Smooth muscle cell (in vitro differentiated cells): ENCODE measurements around the gene MTHFD1L. TPM values are rescaled to one million over a fixed set of nuclear protein-coding genes. Genes with fewer than 3 reads are reported as not detected.
"Not testable (repeated sequence)": the region's sequence is repeated elsewhere in the genome, so short reads cannot be mapped to it uniquely, and the experiment has no call there.

Experiments used
- DNase-seq: peaks from one replicate; lab custom pipeline; 2025; ENCODE audit not compliant: unreplicated experiment; lab: John Stamatoyannopoulos, UW
- H2AFZ ChIP-seq: fragments of 200-600 bp; sonication (generic); 2 replicates; pipeline ENCODE4 v1.6.0; 2016; ENCODE audit warnings: antibody characterized with exemption, low read depth, mild to moderate bottlenecking
- H3F3A ChIP-seq: fragments of 200-600 bp; sonication (generic); 2 replicates; pipeline ENCODE4 v1.6.0; 2017; ENCODE audit warnings: antibody characterized with exemption, low read depth
- H3K27ac ChIP-seq: fragments of 200-600 bp; sonication (generic); 2 replicates; pipeline ENCODE4 v1.5.1; 2016; ENCODE audit warnings: low read depth, mild to moderate bottlenecking
- H3K27me3 ChIP-seq: fragments of 200-600 bp; sonication (generic); 2 replicates; pipeline ENCODE4 v1.6.1; 2016; ENCODE audit warnings: low read depth, mild to moderate bottlenecking
- H3K36me3 ChIP-seq: fragments of 200-600 bp; sonication (generic); 2 replicates; pipeline ENCODE4 v1.5.1; 2016; ENCODE audit warnings: low read depth
- H3K4me1 ChIP-seq: fragments of 200-600 bp; sonication (generic); 2 replicates; pipeline ENCODE4 v1.5.1; 2016; ENCODE audit warnings: low read depth
- H3K4me2 ChIP-seq: fragments of 200-600 bp; sonication (generic); 2 replicates; pipeline ENCODE4 v1.6.0; 2016; ENCODE audit warnings: mild to moderate bottlenecking
- H3K4me3 ChIP-seq: fragments of 200-600 bp; sonication (generic); 2 replicates; pipeline ENCODE4 v1.5.1; 2016; ENCODE audit warnings: mild to moderate bottlenecking
- H3K79me2 ChIP-seq: fragments of 200-600 bp; sonication (generic); 2 replicates; pipeline ENCODE4 v1.6.0; 2016; ENCODE audit warnings: low read depth, mild to moderate bottlenecking
- H3K9ac ChIP-seq: fragments of 200-600 bp; sonication (generic); 2 replicates; pipeline ENCODE4 v1.6.0; 2016; ENCODE audit warnings: low read depth
- H3K9me3 ChIP-seq: fragments of 200-600 bp; sonication (generic); replicated peaks from 2 replicates; pipeline ENCODE4 v1.5.1; 2016; ENCODE audit warnings: low read depth
- H4K20me1 ChIP-seq: fragments of 200-600 bp; sonication (generic); 2 replicates; pipeline ENCODE4 v1.6.0; 2016; ENCODE audit warnings: low read depth
- WGBS: methylation state at CpG from one replicate; pipeline ENCODE4 v1.1.7; 2016; ENCODE audit warnings: low lambda C conversion rate; 5-methylcytosine and 5-hydroxymethylcytosine counted together
- polyA plus RNA-seq: library from polyadenylated mRNA; unstranded; fragments of >200 nt; fragmentation: Nextera tagmentation; extraction: Ambion mirVana; gene quantifications from 2 replicates; pipeline ENCODE4 v1.2.1, GENCODE V29; 2016
- total RNA-seq: library from RNA; depleted of rRNA; stranded (reverse); fragments of >200 nt; gene quantifications from 2 replicates; pipeline ENCODE4 v1.2.3, GENCODE V29; 2014
- TF ChIP-seq, protein P1 (sequence below): fragments of 200-600 bp; sonication (generic); IDR thresholded peaks from 2 replicates; pipeline ENCODE4 v1.5.1; 2017; ENCODE audit warnings: borderline replicate concordance, mild to moderate bottlenecking, antibody characterized with exemption; ENCODE audit not compliant: insufficient read depth, poor library complexity, severe bottlenecking

The MTHFD1L gene
- total and polyA plus RNA-seq, 2 experiments from 2014 or later: 35.9 to 46.2 TPM

DNA sequence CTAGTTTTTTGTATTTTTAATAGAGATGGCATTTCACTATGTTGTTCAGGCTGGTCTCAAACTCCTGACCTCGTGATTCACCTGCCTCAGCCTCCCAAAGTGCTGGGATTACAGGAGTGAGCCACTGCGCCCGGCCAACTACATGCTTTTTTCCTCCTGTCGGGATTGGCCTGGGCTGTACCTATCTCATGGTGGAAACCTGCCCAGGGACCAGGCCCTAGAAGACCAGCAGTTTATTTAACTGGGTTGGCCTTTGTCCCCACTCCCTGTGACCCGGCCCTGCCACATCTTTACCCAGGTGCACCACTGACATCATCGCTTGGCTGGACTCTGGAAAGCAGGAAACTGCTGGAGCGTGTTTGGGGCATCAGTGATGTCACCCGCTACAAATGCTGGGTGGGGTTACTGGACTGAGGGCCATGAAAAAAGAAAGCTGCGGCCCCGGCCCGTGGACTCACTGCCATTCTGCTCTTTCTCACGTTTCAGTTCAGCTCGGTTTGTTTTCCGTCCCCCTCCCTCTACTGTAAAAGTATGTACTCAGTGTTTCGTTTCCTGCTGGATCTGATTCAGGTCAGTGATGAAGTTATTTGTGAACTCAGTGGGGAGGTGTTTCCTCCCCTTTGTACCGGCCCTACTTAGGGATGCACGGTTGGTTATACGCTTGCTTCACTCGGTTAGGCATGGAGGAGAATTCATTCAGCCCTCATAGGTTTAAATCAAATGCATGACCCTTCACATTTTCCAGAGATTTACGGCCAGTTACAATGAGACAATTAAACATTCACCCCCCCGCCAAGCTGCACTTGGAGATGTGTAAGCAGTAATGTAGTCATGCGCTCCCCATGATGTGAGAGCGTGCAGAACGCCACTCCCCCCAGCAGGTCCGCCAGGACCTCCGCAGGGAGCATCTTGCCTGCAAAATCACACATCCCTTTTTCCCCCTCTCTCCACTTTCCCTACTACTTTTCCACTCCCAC, 179.3 kb downstream of the MTHFD1L start:
- Histone ChIP-seq H3K9me3 (no peaks in the 10 kb centered on the region), H3K9ac (peak overlapping the region; percentile 41), H3K4me3 (no peak overlapping the region), H3K4me2 (no peak overlapping the region), H2AFZ (no peak overlapping the region), H3K36me3 (no peaks in the 10 kb centered on the region), H3K27me3 (no peaks in the 10 kb centered on the region), H3K79me2 (no peaks in the 10 kb centered on the region), H3K4me1 (peaks cover 19% of the 10 kb centered on the region), H3F3A (peaks cover 17% of the 10 kb centered on the region), H3K27ac (peak overlapping the region; percentile 99), H4K20me1 (no peaks in the 10 kb centered on the region)
- 66% methylated on average over 26 of the region's 26 CpGs for WGBS
- TF ChIP-seq, protein P1, sequence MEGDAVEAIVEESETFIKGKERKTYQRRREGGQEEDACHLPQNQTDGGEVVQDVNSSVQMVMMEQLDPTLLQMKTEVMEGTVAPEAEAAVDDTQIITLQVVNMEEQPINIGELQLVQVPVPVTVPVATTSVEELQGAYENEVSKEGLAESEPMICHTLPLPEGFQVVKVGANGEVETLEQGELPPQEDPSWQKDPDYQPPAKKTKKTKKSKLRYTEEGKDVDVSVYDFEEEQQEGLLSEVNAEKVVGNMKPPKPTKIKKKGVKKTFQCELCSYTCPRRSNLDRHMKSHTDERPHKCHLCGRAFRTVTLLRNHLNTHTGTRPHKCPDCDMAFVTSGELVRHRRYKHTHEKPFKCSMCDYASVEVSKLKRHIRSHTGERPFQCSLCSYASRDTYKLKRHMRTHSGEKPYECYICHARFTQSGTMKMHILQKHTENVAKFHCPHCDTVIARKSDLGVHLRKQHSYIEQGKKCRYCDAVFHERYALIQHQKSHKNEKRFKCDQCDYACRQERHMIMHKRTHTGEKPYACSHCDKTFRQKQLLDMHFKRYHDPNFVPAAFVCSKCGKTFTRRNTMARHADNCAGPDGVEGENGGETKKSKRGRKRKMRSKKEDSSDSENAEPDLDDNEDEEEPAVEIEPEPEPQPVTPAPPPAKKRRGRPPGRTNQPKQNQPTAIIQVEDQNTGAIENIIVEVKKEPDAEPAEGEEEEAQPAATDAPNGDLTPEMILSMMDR: no peak
- no peak for DNase-seq

DNA sequence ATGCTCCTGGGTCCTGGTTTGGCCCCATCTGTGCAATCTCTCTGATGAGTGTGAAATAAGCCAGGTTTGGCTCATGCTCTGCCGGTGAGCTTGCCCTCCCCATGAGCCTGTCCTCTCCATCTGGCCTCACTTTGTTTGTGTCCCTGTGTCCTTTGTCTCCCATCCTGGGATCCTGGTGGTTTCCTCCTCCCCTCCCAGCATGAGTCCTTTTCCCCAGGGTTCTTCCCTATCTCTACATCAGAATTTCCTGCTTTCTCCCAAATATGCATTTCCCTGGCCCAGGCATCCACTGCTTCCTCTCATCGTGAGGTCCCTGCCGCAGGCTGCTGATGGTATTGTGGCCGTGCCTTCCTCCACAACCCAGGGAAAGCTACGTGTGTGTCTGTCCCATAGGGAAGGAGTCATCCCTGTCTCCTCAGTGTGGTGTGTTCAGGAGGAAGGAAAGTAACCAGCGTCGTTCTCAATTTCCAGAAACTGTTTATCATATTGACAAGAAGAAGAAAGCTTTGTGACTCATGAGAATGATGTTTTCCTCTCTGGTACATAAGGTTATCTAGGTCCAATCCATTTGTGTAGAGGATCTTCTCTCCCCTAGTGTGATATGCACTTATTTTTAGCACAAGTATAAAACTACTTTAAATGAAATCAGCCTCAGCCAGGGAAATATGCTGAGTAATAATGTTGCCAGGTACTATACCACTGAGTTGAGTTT, 180.2 kb downstream of the MTHFD1L start:
- H3K4me3 ChIP-seq, H3F3A ChIP-seq, H3K36me3 ChIP-seq, H3K27me3 ChIP-seq, H4K20me1 ChIP-seq, H2AFZ ChIP-seq, H3K9me3 ChIP-seq, DNase-seq, H3K79me2 ChIP-seq: not testable (repeated sequence)
- Histone ChIP-seq H3K4me1 (peaks cover 19% of the 10 kb centered on the region), H3K27ac (peak overlapping the region; percentile 99), H3K9ac (peak overlapping the region; percentile 41), H3K4me2 (peak overlapping the region; percentile 57)
- WGBS: 16% methylated on average over 7 of the region's 7 CpGs

GRCh38 chr6:151051164-151051563, 185.7 kb downstream of the MTHFD1L start:
- H3K4me2 ChIP-seq: no peak overlapping the region
- no peak overlapping the region for H3K27ac ChIP-seq
- H3K9ac ChIP-seq: no peak overlapping the region
- no peaks in the 10 kb centered on the region for H3K27me3 ChIP-seq
- H4K20me1 ChIP-seq: no peaks in the 10 kb centered on the region
- WGBS: 96% methylated on average over 6 of the region's 6 CpGs
- no peak overlapping the region for H2AFZ ChIP-seq
- no peaks in the 10 kb centered on the region for H3K36me3 ChIP-seq
- TF ChIP-seq, protein P1: no peak
- no peaks in the 10 kb centered on the region for H3K9me3 ChIP-seq
- H3K4me3 ChIP-seq: no peak overlapping the region
- H3K4me1 ChIP-seq: no peaks in the 10 kb centered on the region
- no peaks in the 10 kb centered on the region for H3F3A ChIP-seq
- no peak for DNase-seq
- H3K79me2 ChIP-seq: no peaks in the 10 kb centered on the region

GRCh38 chr6:151052021-151052646, 186.6 kb downstream of the MTHFD1L start:
- H3K27me3 ChIP-seq: no peaks in the 10 kb centered on the region
- H3K9ac ChIP-seq: no peak overlapping the region
- no peaks in the 10 kb centered on the region for H3K4me1 ChIP-seq
- 91% methylated on average over 12 of the region's 12 CpGs for WGBS
- no peaks in the 10 kb centered on the region for H4K20me1 ChIP-seq
- no peak for DNase-seq
- no peaks in the 10 kb centered on the region for H3K79me2 ChIP-seq
- no peak overlapping the region for H3K4me3 ChIP-seq
- H3F3A ChIP-seq: no peaks in the 10 kb centered on the region
- H3K27ac ChIP-seq: no peak overlapping the region
- H2AFZ ChIP-seq: no peak overlapping the region
- no peak overlapping the region for H3K4me2 ChIP-seq
- TF ChIP-seq, protein P1: no peak
- H3K9me3 ChIP-seq: no peaks in the 10 kb centered on the region
- H3K36me3 ChIP-seq: no peaks in the 10 kb centered on the region
